ENCODE data around the gene DNAJB14.

DNAJB14 gene

GRCh38 chr4:99943904-99944437 is 2.4 kb downstream of the DNAJB14 start:
- DNase-seq: no peak

- DNase-seq: no peak
These were observed 8.1 kb downstream of the DNAJB14 start for GRCh38 chr4:99938243-99938753.

- no peak for DNase-seq
These were observed 11.5 kb downstream of the DNAJB14 start for GRCh38 chr4:99934891-99935290.

GRCh38 chr4:99927566-99927965 is 18.9 kb downstream of the DNAJB14 start:
- DNase-seq: no peak

- DNase-seq: no peak
These were observed 25.2 kb downstream of the DNAJB14 start for GRCh38 chr4:99921174-99921573.

- DNase-seq: no peak
These were observed 27.8 kb downstream of the DNAJB14 start for GRCh38 chr4:99918656-99919055.

GRCh38 chr4:99917575-99917974 is 28.8 kb downstream of the DNAJB14 start:
- DNase-seq: no peak

- DNase-seq: no peak
These were observed 31.0 kb downstream of the DNAJB14 start for GRCh38 chr4:99915449-99915848.

GRCh38 chr4:99894998-99895397 is 51.4 kb downstream of the DNAJB14 start:
- no peak for DNase-seq

- peak; percentile 85 to 88 for DNase-seq
These were observed 52.0 kb downstream of the DNAJB14 start, which contains the start of gene LAMTOR3 for GRCh38 chr4:99894161-99894997. Gene LAMTOR3 (minus strand): TSS chr4:99894427. CDS start chr4:99893963, 464 bp downstream.

- DNase-seq: no peak
These were observed 52.6 kb downstream of the DNAJB14 start for GRCh38 chr4:99893839-99894160.

- no peak for DNase-seq
These were observed 53.4 kb downstream of the DNAJB14 start for GRCh38 chr4:99893029-99893428.

- no peak for DNase-seq
These were observed 55.1 kb downstream of the DNAJB14 start for GRCh38 chr4:99891351-99891750.

- no peak for DNase-seq
These were observed 58.6 kb downstream of the DNAJB14 start for GRCh38 chr4:99887837-99888236.

GRCh38 chr4:99886146-99886545 is 60.3 kb downstream of the DNAJB14 start:
- no peak for DNase-seq

GRCh38 chr4:99885687-99886086 is 60.7 kb downstream of the DNAJB14 start:
- no peak for DNase-seq

- DNase-seq: no peak
These were observed 61.3 kb downstream of the DNAJB14 start for GRCh38 chr4:99885063-99885664.

GRCh38 chr4:99879458-99879857 is 67.0 kb downstream of the DNAJB14 start:
- DNase-seq: no peak

GRCh38 chr4:99878604-99879003 is 67.8 kb downstream of the DNAJB14 start:
- DNase-seq: no peak

GRCh38 chr4:99876946-99877345 is 69.5 kb downstream of the DNAJB14 start:
- DNase-seq: no peak

GRCh38 chr4:99875071-99875470 is 71.3 kb downstream of the DNAJB14 start:
- no peak for DNase-seq

- no peak for DNase-seq
These were observed 73.8 kb downstream of the DNAJB14 start for GRCh38 chr4:99872570-99872969.

GRCh38 chr4:99868126-99868596 is 78.3 kb downstream of the DNAJB14 start:
- DNase-seq: no peak

- DNase-seq: no peak
These were observed 82.6 kb downstream of the DNAJB14 start for GRCh38 chr4:99863804-99864203.
